HEK293 (cell line): ENCODE results near the gene GDPD5.

Experiments
- ATF2 ChIP-seq: fragments of 450-650 bp; formaldehyde crosslinking; IDR thresholded peaks from 2 replicates; pipeline ENCODE4 v1.5.1; 2016; ENCODE audit warnings: missing biosample characterization, missing genetic modification characterization, low read depth
- BCL11B ChIP-seq: fragments of 450-650 bp; formaldehyde crosslinking; IDR thresholded peaks from 2 replicates; pipeline ENCODE4 v1.5.1; 2016; ENCODE audit warnings: low read depth, missing biosample characterization, missing genetic modification characterization
- GFI1B ChIP-seq: fragments of 450-650 bp; formaldehyde crosslinking; IDR thresholded peaks from 2 replicates; pipeline ENCODE4 v1.5.1; 2016; ENCODE audit warnings: missing biosample characterization, missing genetic modification characterization
- KLF1 ChIP-seq: fragments of 450-650 bp; formaldehyde crosslinking; IDR thresholded peaks from 2 replicates; pipeline ENCODE4 v1.5.1; 2016; ENCODE audit warnings: missing biosample characterization, missing genetic modification characterization
- KLF17 ChIP-seq: fragments of 450-650 bp; formaldehyde crosslinking; IDR thresholded peaks from 2 replicates; pipeline ENCODE4 v1.5.1; 2016; ENCODE audit warnings: missing biosample characterization, missing genetic modification characterization
- KLF7 ChIP-seq: fragments of 450-650 bp; formaldehyde crosslinking; IDR thresholded peaks from 2 replicates; pipeline ENCODE4 v1.5.1; 2016; ENCODE audit warnings: missing biosample characterization, missing genetic modification characterization, borderline replicate concordance
- KLF9 ChIP-seq: fragments of 450-650 bp; formaldehyde crosslinking; IDR thresholded peaks from 2 replicates; pipeline ENCODE4 v1.5.1; 2016; ENCODE audit warnings: missing biosample characterization, missing genetic modification characterization, low read depth
- SP2 ChIP-seq: fragments of 450-650 bp; formaldehyde crosslinking; IDR thresholded peaks from 2 replicates; pipeline ENCODE4 v1.5.1; 2016; ENCODE audit warnings: missing biosample characterization, missing genetic modification characterization
- ZBTB26 ChIP-seq: fragments of 450-650 bp; formaldehyde crosslinking; optimal IDR thresholded peaks from 2 replicates; pipeline ENCODE3; 2016; ENCODE audit warnings: missing biosample characterization, mild to moderate bottlenecking, missing genetic modification characterization
- ZFP3 ChIP-seq: fragments of 450-650 bp; formaldehyde crosslinking; IDR thresholded peaks from 2 replicates; pipeline ENCODE4 v1.5.1; 2016; ENCODE audit warnings: low read depth, missing biosample characterization, missing genetic modification characterization
- ZNF157 ChIP-seq: fragments of 450-650 bp; formaldehyde crosslinking; IDR thresholded peaks from 2 replicates; pipeline ENCODE4 v1.5.1; 2016; ENCODE audit warnings: missing biosample characterization, missing genetic modification characterization
- ZNF175 ChIP-seq: fragments of 450-650 bp; formaldehyde crosslinking; IDR thresholded peaks from 2 replicates; pipeline ENCODE4 v1.5.1; 2016; ENCODE audit warnings: missing biosample characterization, missing genetic modification characterization
- ZNF184 ChIP-seq: fragments of 450-650 bp; IDR thresholded peaks from 2 replicates; pipeline ENCODE4 v1.5.1; 2018; ENCODE audit warnings: missing biosample characterization, mild to moderate bottlenecking, missing genetic modification characterization
- ZNF214 ChIP-seq: fragments of 450-650 bp; formaldehyde crosslinking; IDR thresholded peaks from 2 replicates; pipeline ENCODE4 v1.5.1; 2017; ENCODE audit warnings: missing biosample characterization, mild to moderate bottlenecking, missing genetic modification characterization, borderline replicate concordance
- ZNF354C ChIP-seq: fragments of 450-650 bp; formaldehyde crosslinking; IDR thresholded peaks from 2 replicates; pipeline ENCODE4 v1.5.1; 2016; ENCODE audit warnings: missing biosample characterization, missing genetic modification characterization, low read depth, borderline replicate concordance
- ZNF37A ChIP-seq: fragments of 450-650 bp; IDR thresholded peaks from 2 replicates; pipeline ENCODE4 v1.5.1; 2018; ENCODE audit warnings: missing biosample characterization, missing genetic modification characterization
- ZNF391 ChIP-seq: fragments of 450-650 bp; formaldehyde crosslinking; IDR thresholded peaks from 2 replicates; pipeline ENCODE4 v1.5.1; 2016; ENCODE audit warnings: low read depth, missing biosample characterization, missing genetic modification characterization, borderline replicate concordance
- ZNF549 ChIP-seq: fragments of 450-650 bp; IDR thresholded peaks from 2 replicates; pipeline ENCODE4 v1.5.1; 2018; ENCODE audit warnings: missing biosample characterization, missing genetic modification characterization, mild to moderate bottlenecking, inconsistent platforms, moderate library complexity
- ZNF555 ChIP-seq: fragments of 450-650 bp; formaldehyde crosslinking; conservative IDR thresholded peaks from 2 replicates; pipeline ENCODE4 v1.5.1; 2017; ENCODE audit warnings: missing biosample characterization, mild to moderate bottlenecking, missing genetic modification characterization, inconsistent platforms
- ZNF585B ChIP-seq: fragments of 450-650 bp; formaldehyde crosslinking; IDR thresholded peaks from 2 replicates; pipeline ENCODE4 v1.5.1; 2016; ENCODE audit warnings: missing biosample characterization, missing genetic modification characterization
- ZNF639 ChIP-seq: fragments of 450-650 bp; formaldehyde crosslinking; IDR thresholded peaks from 2 replicates; pipeline ENCODE4 v1.5.1; 2016; ENCODE audit warnings: missing biosample characterization, missing genetic modification characterization
- ZNF654 ChIP-seq: fragments of 450-650 bp; formaldehyde crosslinking; IDR thresholded peaks from 2 replicates; pipeline ENCODE4 v1.5.1; 2016; ENCODE audit warnings: low read depth, missing biosample characterization, missing genetic modification characterization
- ZNF660 ChIP-seq: fragments of 450-650 bp; IDR thresholded peaks from 2 replicates; pipeline ENCODE4 v1.5.1; 2018; ENCODE audit warnings: missing biosample characterization, mild to moderate bottlenecking, missing genetic modification characterization
- ZNF677 ChIP-seq: fragments of 450-650 bp; IDR thresholded peaks from 2 replicates; pipeline ENCODE4 v1.5.0; 2018; ENCODE audit warnings: missing biosample characterization, mild to moderate bottlenecking, missing genetic modification characterization, moderate library complexity
- ZNF692 ChIP-seq: fragments of 450-650 bp; formaldehyde crosslinking; IDR thresholded peaks from 2 replicates; pipeline ENCODE4 v1.5.1; 2016; ENCODE audit warnings: missing biosample characterization, missing genetic modification characterization
- ZNF830 ChIP-seq: fragments of 450-650 bp; IDR thresholded peaks from 2 replicates; pipeline ENCODE4 v1.5.0; 2018; ENCODE audit warnings: missing biosample characterization, missing genetic modification characterization, low read depth, mild to moderate bottlenecking, moderate library complexity
- TF ChIP-seq, protein P1 (sequence below): fragments of 450-650 bp; formaldehyde crosslinking; conservative IDR thresholded peaks from 2 replicates; pipeline ENCODE4 v1.5.1; 2016; ENCODE audit warnings: low read depth, missing biosample characterization, missing genetic modification characterization

GDPD5 gene

GRCh38 chr11:75525433-75526191, at the start of gene GDPD5 (continued):
- TF ChIP-seq, protein P1, sequence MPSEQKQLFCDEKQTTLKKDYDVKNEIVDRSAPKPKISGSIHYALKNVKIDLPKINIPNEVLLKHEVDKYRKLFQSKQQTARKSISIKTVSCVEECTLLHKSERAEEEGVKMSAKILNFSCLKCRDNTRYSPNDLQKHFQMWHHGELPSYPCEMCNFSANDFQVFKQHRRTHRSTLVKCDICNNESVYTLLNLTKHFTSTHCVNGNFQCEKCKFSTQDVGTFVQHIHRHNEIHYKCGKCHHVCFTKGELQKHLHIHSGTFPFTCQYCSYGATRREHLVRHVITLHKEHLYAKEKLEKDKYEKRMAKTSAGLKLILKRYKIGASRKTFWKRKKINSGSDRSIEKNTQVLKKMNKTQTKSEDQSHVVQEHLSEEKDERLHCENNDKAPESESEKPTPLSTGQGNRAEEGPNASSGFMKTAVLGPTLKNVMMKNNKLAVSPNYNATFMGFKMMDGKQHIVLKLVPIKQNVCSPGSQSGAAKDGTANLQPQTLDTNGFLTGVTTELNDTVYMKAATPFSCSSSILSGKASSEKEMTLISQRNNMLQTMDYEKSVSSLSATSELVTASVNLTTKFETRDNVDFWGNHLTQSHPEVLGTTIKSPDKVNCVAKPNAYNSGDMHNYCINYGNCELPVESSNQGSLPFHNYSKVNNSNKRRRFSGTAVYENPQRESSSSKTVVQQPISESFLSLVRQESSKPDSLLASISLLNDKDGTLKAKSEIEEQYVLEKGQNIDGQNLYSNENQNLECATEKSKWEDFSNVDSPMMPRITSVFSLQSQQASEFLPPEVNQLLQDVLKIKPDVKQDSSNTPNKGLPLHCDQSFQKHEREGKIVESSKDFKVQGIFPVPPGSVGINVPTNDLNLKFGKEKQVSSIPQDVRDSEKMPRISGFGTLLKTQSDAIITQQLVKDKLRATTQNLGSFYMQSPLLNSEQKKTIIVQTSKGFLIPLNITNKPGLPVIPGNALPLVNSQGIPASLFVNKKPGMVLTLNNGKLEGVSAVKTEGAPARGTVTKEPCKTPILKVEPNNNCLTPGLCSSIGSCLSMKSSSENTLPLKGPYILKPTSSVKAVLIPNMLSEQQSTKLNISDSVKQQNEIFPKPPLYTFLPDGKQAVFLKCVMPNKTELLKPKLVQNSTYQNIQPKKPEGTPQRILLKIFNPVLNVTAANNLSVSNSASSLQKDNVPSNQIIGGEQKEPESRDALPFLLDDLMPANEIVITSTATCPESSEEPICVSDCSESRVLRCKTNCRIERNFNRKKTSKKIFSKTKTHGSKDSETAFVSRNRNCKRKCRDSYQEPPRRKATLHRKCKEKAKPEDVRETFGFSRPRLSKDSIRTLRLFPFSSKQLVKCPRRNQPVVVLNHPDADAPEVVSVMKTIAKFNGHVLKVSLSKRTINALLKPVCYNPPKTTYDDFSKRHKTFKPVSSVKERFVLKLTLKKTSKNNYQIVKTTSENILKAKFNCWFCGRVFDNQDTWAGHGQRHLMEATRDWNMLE (tag by site-specific recombination): no peak
- TF ChIP-seq KLF1 (tag by site-specific recombination): no peak
- TF ChIP-seq ZNF184 (tag by site-specific recombination): no peak
- no peak for TF ChIP-seq ZNF175 (tag by site-specific recombination)
- no peak for TF ChIP-seq ZNF549 (tag by site-specific recombination)
- TF ChIP-seq ZNF692: no peak
- TF ChIP-seq KLF7 (tag by site-specific recombination): no peak
- TF ChIP-seq KLF17 (tag by site-specific recombination): no peak
- peak; percentile 88 for TF ChIP-seq ZNF37A (tag by site-specific recombination)
- TF ChIP-seq ZNF660: 0 out of 2 replicates have a peak, but pooled peaks have one; percentile 62
- no peak for TF ChIP-seq ZNF157
- no peak for TF ChIP-seq ZNF654
- no peak for TF ChIP-seq GFI1B (tag by site-specific recombination)
- no peak for TF ChIP-seq ZNF391 (tag by site-specific recombination)
- TF ChIP-seq ZNF677 (tag by site-specific recombination): no peak
- no peak for TF ChIP-seq ZFP3
- no peak for TF ChIP-seq ZNF830 (tag by site-specific recombination)
- no peak for TF ChIP-seq ATF2
- TF ChIP-seq SP2: peak; percentile 67
- no peak for TF ChIP-seq ZNF585B (tag by site-specific recombination)
- no peak for TF ChIP-seq ZNF214 (tag by site-specific recombination)
- no peak for TF ChIP-seq ZNF354C (tag by site-specific recombination)
- peak; percentile 56 for TF ChIP-seq ZBTB26
- TF ChIP-seq BCL11B: no peak
- TF ChIP-seq ZNF555: no peak
- no peak for TF ChIP-seq ZNF639 (tag by site-specific recombination)
- TF ChIP-seq KLF9: peak; percentile 43; the same call in 1 of the 2 replicates
